ENCODE measurements around the gene CAPN2.

Gene CAPN2

GRCh38 chr1:223718850-223719249 is 6.5 kb downstream of the CAPN2 start:
- TF ChIP-seq CTCF (IDR thresholded peaks at IDR 0.05): no peak
- Histone ChIP-seq H3K36me3 (ENCODE audit: control insufficient read depth, insufficient read depth, low read length) (no peaks in the 10 kb centered on the region), H3K9ac (no peak overlapping the region), H3K27ac (no peak overlapping the region), H3K4me2 (ENCODE audit: low read length) (peak overlapping the region; percentile 14), H3K4me1 (peaks cover 27% of the 10 kb centered on the region), H3K4me3 (ENCODE audit: low read depth, low read length) (no peak overlapping the region), H3K27me3 (ENCODE audit: control insufficient read depth, insufficient read depth, low read length) (no peaks in the 10 kb centered on the region), H3K9me3 (ENCODE audit: control insufficient read depth, low read length) (no peaks in the 10 kb centered on the region), H2AFZ (no peak overlapping the region), H3K79me2 (no peaks in the 10 kb centered on the region)

GRCh38 chr1:223720971-223721591 is 8.7 kb downstream of the CAPN2 start:
- Histone ChIP-seq H3K27ac (no peak overlapping the region), H3K79me2 (no peaks in the 10 kb centered on the region), H2AFZ (no peak overlapping the region), H3K4me2 (ENCODE audit: low read length) (no peak overlapping the region), H3K36me3 (ENCODE audit: control insufficient read depth, insufficient read depth, low read length) (no peaks in the 10 kb centered on the region), H3K4me3 (ENCODE audit: low read depth, low read length) (no peak overlapping the region), H3K9ac (no peak overlapping the region), H3K9me3 (ENCODE audit: control insufficient read depth, low read length) (no peaks in the 10 kb centered on the region), H3K4me1 (peaks cover 16% of the 10 kb centered on the region), H3K27me3 (ENCODE audit: control insufficient read depth, insufficient read depth, low read length) (no peaks in the 10 kb centered on the region)
- no peak for TF ChIP-seq CTCF (IDR thresholded peaks at IDR 0.05)

GRCh38 chr1:223721658-223722607 is 9.6 kb downstream of the CAPN2 start:
- no peaks in the 10 kb centered on the region for H3K36me3 ChIP-seq (ENCODE audit: control insufficient read depth, insufficient read depth, low read length)
- no peaks in the 10 kb centered on the region for H3K27me3 ChIP-seq (ENCODE audit: control insufficient read depth, insufficient read depth, low read length)
- no peak overlapping the region for H3K9ac ChIP-seq
- H3K27ac ChIP-seq: no peak overlapping the region
- peaks cover 13% of the 10 kb centered on the region for H3K4me1 ChIP-seq
- H2AFZ ChIP-seq: no peak overlapping the region
- no peak overlapping the region for H3K4me2 ChIP-seq (ENCODE audit: low read length)
- no peaks in the 10 kb centered on the region for H3K9me3 ChIP-seq (ENCODE audit: control insufficient read depth, low read length)
- no peak for TF ChIP-seq CTCF (IDR thresholded peaks at IDR 0.05)
- H3K79me2 ChIP-seq: no peaks in the 10 kb centered on the region
- H3K4me3 ChIP-seq (ENCODE audit: low read depth, low read length): no peak overlapping the region

GRCh38 chr1:223723351-223723904 is 11.1 kb downstream of the CAPN2 start:
- Histone ChIP-seq H3K27me3 (ENCODE audit: control insufficient read depth, insufficient read depth, low read length) (no peaks in the 10 kb centered on the region), H3K4me3 (ENCODE audit: low read depth, low read length) (no peak overlapping the region), H3K9ac (no peak overlapping the region), H3K9me3 (ENCODE audit: control insufficient read depth, low read length) (no peaks in the 10 kb centered on the region), H3K36me3 (ENCODE audit: control insufficient read depth, insufficient read depth, low read length) (no peaks in the 10 kb centered on the region), H2AFZ (no peak overlapping the region), H3K27ac (no peak overlapping the region), H3K4me1 (peaks cover 10% of the 10 kb centered on the region), H3K79me2 (peaks cover 2% of the 10 kb centered on the region), H3K4me2 (ENCODE audit: low read length) (no peak overlapping the region)
- TF ChIP-seq CTCF (IDR thresholded peaks at IDR 0.05): no peak

All from parathyroid adenoma (tissue), 2 donors.